ENCODE data around the gene CEPT1. TPM values are rescaled to one million over a fixed set of nuclear protein-coding genes. Genes with fewer than 3 reads are reported as not detected.

The CEPT1 gene
- total and polyA plus RNA-seq, 2 of the 13 experiments (the other 11 are each of a cell fraction or from before 2014, with no cell fraction given), result 35.7 to 48.2 TPM

DNA sequence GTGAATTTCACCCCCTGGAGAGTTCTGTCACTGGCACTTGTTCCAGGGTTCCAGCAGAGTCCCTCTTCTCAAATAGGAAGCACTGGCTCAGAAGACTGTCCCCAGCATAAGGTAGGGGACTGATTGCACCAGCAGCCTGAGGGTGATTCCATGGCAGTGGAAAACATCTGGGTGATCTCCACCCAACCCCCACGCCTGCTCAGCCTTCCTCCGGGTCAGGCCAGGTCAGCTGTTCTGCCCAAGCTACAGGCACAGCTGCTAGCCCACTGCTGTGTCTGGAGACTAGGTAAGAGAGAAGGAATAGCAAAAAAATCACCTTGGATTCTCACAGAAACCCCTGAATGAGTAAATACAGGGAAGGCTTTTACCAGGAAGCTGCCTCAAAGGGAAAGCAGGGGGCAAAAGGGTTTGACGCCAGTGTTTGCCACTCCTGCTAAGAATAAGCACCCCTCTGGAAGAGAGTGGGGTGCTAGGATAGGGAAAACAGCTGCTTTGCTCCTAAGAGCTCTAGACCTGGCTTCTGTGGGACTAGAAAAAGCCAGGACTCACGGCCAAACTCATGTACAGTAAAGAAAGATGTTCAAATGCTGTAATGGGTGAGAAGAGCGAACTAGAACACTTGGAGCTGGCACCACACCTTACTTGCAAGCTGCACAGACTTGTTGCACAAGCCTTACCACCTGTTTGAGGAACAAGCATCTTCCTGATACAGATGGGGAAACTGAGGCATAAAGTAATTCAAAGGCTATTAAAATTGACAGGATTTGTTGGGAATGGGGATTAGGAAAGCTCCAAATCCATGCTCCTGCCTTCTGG lies 61.5 kb downstream of the CEPT1 start (continued):
- TF ChIP-seq, protein P1, sequence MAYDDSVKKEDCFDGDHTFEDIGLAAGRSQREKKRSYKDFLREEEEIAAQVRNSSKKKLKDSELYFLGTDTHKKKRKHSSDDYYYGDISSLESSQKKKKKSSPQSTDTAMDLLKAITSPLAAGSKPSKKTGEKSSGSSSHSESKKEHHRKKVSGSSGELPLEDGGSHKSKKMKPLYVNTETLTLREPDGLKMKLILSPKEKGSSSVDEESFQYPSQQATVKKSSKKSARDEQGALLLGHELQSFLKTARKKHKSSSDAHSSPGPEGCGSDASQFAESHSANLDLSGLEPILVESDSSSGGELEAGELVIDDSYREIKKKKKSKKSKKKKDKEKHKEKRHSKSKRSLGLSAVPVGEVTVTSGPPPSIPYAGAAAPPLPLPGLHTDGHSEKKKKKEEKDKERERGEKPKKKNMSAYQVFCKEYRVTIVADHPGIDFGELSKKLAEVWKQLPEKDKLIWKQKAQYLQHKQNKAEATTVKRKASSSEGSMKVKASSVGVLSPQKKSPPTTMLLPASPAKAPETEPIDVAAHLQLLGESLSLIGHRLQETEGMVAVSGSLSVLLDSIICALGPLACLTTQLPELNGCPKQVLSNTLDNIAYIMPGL (CRISPR knock-in tag; IDR thresholded peaks at IDR 0.05; ENCODE audit: borderline replicate concordance in 1 of 2, low read depth in 1 of 2), result no peak
- no peak for TF ChIP-seq BCL6 (CRISPR knock-in tag; IDR thresholded peaks at IDR 0.05)

DNA sequence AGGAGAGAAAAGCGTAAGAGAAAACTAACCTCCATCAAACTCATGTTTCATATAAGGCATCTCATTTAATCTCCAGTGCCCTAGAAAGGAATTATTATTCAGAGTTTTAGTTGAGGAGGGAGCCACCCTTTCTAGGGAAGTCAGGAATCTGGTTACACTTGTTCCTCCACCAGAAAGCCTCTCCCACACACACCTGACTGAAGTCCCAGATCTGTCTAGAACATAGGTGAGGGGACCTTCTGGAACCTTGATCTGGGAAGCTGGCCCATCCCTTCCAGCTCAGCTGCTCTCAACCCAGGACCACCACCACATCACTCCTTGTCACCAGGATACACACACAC lies 62.3 kb downstream of the CEPT1 start:
- no peaks in the 10 kb centered on the region for H3K27me3 ChIP-seq (ENCODE audit: control insufficient read depth in 1 of 2, insufficient read depth in 2 of 2, low read length in 2 of 2)
- ChIA-PET POLR2A (no interaction called here), CTCF (ENCODE audit: low intra/inter-chr PET ratio, low total read pairs) (no interaction called here)
- H2AFZ ChIP-seq (ENCODE audit: low read length), result no peak overlapping the region
- no peak overlapping the region; the same call in 1 of the 2 replicates for H3K4me2 ChIP-seq (ENCODE audit: low read depth, low read length)
- H4K20me1 ChIP-seq (ENCODE audit: insufficient read depth, low read length), result no peaks in the 10 kb centered on the region
- no peak overlapping the region for H3K27ac ChIP-seq (ENCODE audit: extremely low read length, insufficient read depth, low read length)
- no peak overlapping the region for H3K4me3 ChIP-seq (replicated peaks in 1 of 3; ENCODE audit: insufficient read depth in 1 of 3, low read depth in 2 of 3, low read length in 3 of 3)
- ATAC-seq, result no peak
- in situ Hi-C loops (cut with HindIII; ENCODE audit: extremely low pct_ligation_motif_present, low pct_unique_long_range_greater_than_20kb) (no loop called here), intact Hi-C loops (cut with micrococcal nuclease; ENCODE audit: unreplicated experiment) (no loop called here)
- H3K9me3 ChIP-seq (ENCODE audit: low read length), result no peaks in the 10 kb centered on the region
- no peak for FAIRE-seq
- no peaks in the 10 kb centered on the region for H3K79me2 ChIP-seq (ENCODE audit: insufficient read depth, low read length)
- peaks cover 77% of the 10 kb centered on the region for H3K4me1 ChIP-seq (ENCODE audit: insufficient read depth, low read length)
- no peaks in the 10 kb centered on the region for H3K36me3 ChIP-seq (replicated peaks in 1 of 2; ENCODE audit: control insufficient read depth in 1 of 2, insufficient read depth in 2 of 2, low read length in 2 of 2)
- DNase-seq (ENCODE audit: low spot score), result no peak
- BruUV-seq (replicated peaks), result no TSS peak
- 95% methylated on average over 1 of the region's 1 CpG for WGBS (ENCODE audit: low lambda C conversion rate)
- no peak overlapping the region for H3K9ac ChIP-seq (ENCODE audit: insufficient read depth, low read depth, low read length)
- TF ChIP-seq SRSF9 (IDR thresholded peaks at IDR 0.05; ENCODE audit: borderline replicate concordance, insufficient read depth, low read depth, low read length, poor library complexity, severe bottlenecking) (no peak), TBX3 (IDR thresholded peaks at IDR 0.05; ENCODE audit: borderline replicate concordance) (no peak), THYN1 (CRISPR knock-in tag; IDR thresholded peaks at IDR 0.05; ENCODE audit: borderline replicate concordance, low read depth) (no peak), ZNF768 (CRISPR knock-in tag; IDR thresholded peaks at IDR 0.05) (no peak), ZFP82 (CRISPR knock-in tag; IDR thresholded peaks at IDR 0.05; ENCODE audit: borderline replicate concordance) (no peak), PAX8 (CRISPR knock-in tag; IDR thresholded peaks at IDR 0.05; ENCODE audit: borderline replicate concordance) (no peak), SMAD9 (CRISPR knock-in tag; IDR thresholded peaks at IDR 0.05) (no peak), ZNF510 (CRISPR knock-in tag; IDR thresholded peaks at IDR 0.05; ENCODE audit: low read depth) (no peak), AGO2 (optimal IDR thresholded peaks at IDR 0.05; ENCODE audit: low read depth, low read length) (no peak)
- TF ChIP-seq, protein P2, sequence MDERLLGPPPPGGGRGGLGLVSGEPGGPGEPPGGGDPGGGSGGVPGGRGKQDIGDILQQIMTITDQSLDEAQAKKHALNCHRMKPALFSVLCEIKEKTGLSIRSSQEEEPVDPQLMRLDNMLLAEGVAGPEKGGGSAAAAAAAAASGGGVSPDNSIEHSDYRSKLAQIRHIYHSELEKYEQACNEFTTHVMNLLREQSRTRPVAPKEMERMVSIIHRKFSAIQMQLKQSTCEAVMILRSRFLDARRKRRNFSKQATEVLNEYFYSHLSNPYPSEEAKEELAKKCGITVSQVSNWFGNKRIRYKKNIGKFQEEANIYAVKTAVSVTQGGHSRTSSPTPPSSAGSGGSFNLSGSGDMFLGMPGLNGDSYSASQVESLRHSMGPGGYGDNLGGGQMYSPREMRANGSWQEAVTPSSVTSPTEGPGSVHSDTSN (CRISPR knock-in tag; IDR thresholded peaks at IDR 0.05), result no peak
- TF ChIP-seq, protein P1 (CRISPR knock-in tag; IDR thresholded peaks at IDR 0.05; ENCODE audit: borderline replicate concordance in 1 of 2, low read depth in 1 of 2), result no peak
- TF ChIP-seq, protein P3, sequence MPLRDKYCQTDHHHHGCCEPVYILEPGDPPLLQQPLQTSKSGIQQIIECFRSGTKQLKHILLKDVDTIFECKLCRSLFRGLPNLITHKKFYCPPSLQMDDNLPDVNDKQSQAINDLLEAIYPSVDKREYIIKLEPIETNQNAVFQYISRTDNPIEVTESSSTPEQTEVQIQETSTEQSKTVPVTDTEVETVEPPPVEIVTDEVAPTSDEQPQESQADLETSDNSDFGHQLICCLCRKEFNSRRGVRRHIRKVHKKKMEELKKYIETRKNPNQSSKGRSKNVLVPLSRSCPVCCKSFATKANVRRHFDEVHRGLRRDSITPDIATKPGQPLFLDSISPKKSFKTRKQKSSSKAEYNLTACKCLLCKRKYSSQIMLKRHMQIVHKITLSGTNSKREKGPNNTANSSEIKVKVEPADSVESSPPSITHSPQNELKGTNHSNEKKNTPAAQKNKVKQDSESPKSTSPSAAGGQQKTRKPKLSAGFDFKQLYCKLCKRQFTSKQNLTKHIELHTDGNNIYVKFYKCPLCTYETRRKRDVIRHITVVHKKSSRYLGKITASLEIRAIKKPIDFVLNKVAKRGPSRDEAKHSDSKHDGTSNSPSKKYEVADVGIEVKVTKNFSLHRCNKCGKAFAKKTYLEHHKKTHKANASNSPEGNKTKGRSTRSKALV (CRISPR knock-in tag; IDR thresholded peaks at IDR 0.05), result no peak

All from HepG2 (cell line).